SJSA1 (cell line): ENCODE results near the gene CNST. TPM values are rescaled to one million over a fixed set of nuclear protein-coding genes. Genes with fewer than 3 reads are reported as not detected.
"Not testable (repeated sequence)": the region's sequence is repeated elsewhere in the genome, so short reads cannot be mapped to it uniquely, and the experiment has no call there.

ENCODE experiments used
- DNase-seq, 2 experiments: peaks; one replicate each; pipeline ENCODE4 v3.0.0-alpha.2; 2015 to 2020; ENCODE audit warnings: low spot score in 2 of 2, low read depth in 1 of 2
- H3K27ac ChIP-seq: fragments of 250-450 bp; sonication (Bioruptor Pico); 2 replicates; pipeline ENCODE4 v1.5.1; 2020; ENCODE audit warnings: mild to moderate bottlenecking, moderate library complexity
- H3K27me3 ChIP-seq: fragments of 250-450 bp; sonication (Bioruptor Pico); replicated peaks from 2 replicates; pipeline ENCODE4 v1.5.1; 2020; ENCODE audit warnings: mild to moderate bottlenecking, moderate library complexity
- H3K36me3 ChIP-seq: fragments of 250-450 bp; sonication (Bioruptor Pico); 2 replicates; pipeline ENCODE4 v1.5.1; 2020; ENCODE audit warnings: mild to moderate bottlenecking
- H3K4me1 ChIP-seq: fragments of 250-450 bp; sonication (Bioruptor Pico); replicated peaks from 2 replicates; pipeline ENCODE4 v1.6.1; 2021; ENCODE audit warnings: mild to moderate bottlenecking
- H3K4me3 ChIP-seq: fragments of 250-450 bp; sonication (Bioruptor Pico); 2 replicates; pipeline ENCODE4 v1.5.1; 2020; ENCODE audit warnings: mild to moderate bottlenecking
- H3K9me3 ChIP-seq: fragments of 250-450 bp; sonication (Bioruptor Pico); replicated peaks from 2 replicates; pipeline ENCODE4 v1.5.1; 2020; ENCODE audit warnings: mild to moderate bottlenecking
- total RNA-seq: library from RNA; depleted of rRNA; stranded (reverse); fragments of >200 nt; shearing (Covaris generic); gene quantifications from 2 replicates; pipeline ENCODE4 v1.2.3, GENCODE V29; 2014; rRNA removed

CNST gene
- total RNA-seq, 1 experiment from 2014 or later: 21.1 TPM

DNA sequence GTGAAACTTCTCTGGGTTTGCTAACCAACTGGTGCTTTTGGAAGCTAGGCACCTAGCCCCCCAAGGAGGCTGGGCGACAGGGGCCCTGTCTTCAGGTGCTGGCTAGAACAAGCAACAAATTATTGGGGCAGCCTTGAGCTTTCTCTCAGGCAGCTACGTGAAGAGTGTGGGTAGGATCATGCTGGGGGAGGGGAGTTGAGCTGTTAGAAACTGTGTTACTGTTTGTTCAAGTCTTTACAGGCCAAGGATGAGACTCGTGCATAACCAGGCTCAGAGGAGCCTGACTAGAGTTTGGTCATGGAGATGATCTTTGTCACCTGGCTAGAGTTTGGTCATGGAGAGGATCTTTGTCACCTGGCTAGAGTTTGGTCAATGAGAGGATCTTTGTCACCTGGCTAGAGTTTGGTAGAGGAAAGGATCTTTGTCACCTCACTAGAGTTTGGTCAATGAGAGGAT, 145.3 kb downstream of the CNST start:
- Histone ChIP-seq H3K9me3 (no peaks in the 10 kb centered on the region), H3K4me3 (no peak overlapping the region), H3K4me1 (no peaks in the 10 kb centered on the region), H3K27ac (no peak overlapping the region), H3K36me3 (no peaks in the 10 kb centered on the region), H3K27me3 (no peaks in the 10 kb centered on the region)
- no peak for DNase-seq

DNA sequence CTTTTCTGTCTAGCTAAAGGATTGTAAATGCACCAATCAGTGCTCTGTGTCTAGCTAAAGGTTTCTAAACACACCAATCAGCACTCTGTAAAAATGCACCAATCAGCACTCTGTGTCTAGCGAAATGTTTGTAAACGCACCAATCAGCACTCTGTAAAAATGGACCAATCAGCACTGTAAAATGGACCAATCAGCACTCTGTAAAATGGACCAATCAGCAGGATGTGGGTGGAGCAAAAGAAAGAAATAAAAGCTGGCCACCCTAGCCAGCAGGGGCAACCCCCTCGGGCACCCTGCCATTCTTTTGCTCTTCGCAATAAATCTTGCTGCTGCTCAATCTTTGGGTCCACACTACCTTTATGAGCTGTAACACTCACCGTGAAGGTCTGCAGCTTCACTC, 146.2 kb downstream of the CNST start:
- not testable (repeated sequence) for H3K9me3 ChIP-seq, H3K27ac ChIP-seq, H3K36me3 ChIP-seq, H3K4me1 ChIP-seq, H3K4me3 ChIP-seq, DNase-seq, H3K27me3 ChIP-seq

Other genes with a start within 250 kb of the CNST start
- gene SMYD3, start 59.2 kb upstream of the CNST start, total RNA-seq: 38.5 and 70.8 TPM in 2 replicates
- 21.1 and 31.6 TPM in 2 replicates for gene TFB2M, start 195 bp upstream of the CNST start, total RNA-seq
- 45.5 and 53.5 TPM in 2 replicates for gene SCCPDH, start 158.0 kb downstream of the CNST start, total RNA-seq